Omental fat pad (tissue), 4 donors: ENCODE data around the gene RASGRP4. TPM values are rescaled to one million over a fixed set of nuclear protein-coding genes. Genes with fewer than 3 reads are reported as not detected.

ENCODE experiments used
- ATAC-seq: fragments of 150-250 bp; one replicate; pipeline ENCODE4 v1.9.1; 2016; ENCODE audit warnings: mild to moderate bottlenecking, moderate library complexity; ENCODE audit not compliant: low FRiP score
- DNase-seq: peaks from one replicate; pipeline ENCODE4 v3.0.0-alpha.2; 2019; ENCODE audit warnings: low spot score
- total RNA-seq, 4 donors: library from RNA; depleted of rRNA; stranded (reverse); fragments of >200 nt; gene quantifications; one replicate each; pipeline ENCODE4 v1.1.0, GENCODE V29; 2016
- TF ChIP-seq, protein P1 (sequence below), 3 donors: fragments of 450-650 bp; IDR thresholded peaks; one replicate each; pipeline ENCODE4 v1.5.1; 2016 to 2017; ENCODE audit warnings: antibody characterized with exemption in 3 of 3, mild to moderate bottlenecking in 3 of 3, moderate library complexity in 2 of 3

The RASGRP4 gene
- total RNA-seq, 4 donors from 2014 or later = 5.8 to 27.6 (median 8.9) TPM

DNA sequence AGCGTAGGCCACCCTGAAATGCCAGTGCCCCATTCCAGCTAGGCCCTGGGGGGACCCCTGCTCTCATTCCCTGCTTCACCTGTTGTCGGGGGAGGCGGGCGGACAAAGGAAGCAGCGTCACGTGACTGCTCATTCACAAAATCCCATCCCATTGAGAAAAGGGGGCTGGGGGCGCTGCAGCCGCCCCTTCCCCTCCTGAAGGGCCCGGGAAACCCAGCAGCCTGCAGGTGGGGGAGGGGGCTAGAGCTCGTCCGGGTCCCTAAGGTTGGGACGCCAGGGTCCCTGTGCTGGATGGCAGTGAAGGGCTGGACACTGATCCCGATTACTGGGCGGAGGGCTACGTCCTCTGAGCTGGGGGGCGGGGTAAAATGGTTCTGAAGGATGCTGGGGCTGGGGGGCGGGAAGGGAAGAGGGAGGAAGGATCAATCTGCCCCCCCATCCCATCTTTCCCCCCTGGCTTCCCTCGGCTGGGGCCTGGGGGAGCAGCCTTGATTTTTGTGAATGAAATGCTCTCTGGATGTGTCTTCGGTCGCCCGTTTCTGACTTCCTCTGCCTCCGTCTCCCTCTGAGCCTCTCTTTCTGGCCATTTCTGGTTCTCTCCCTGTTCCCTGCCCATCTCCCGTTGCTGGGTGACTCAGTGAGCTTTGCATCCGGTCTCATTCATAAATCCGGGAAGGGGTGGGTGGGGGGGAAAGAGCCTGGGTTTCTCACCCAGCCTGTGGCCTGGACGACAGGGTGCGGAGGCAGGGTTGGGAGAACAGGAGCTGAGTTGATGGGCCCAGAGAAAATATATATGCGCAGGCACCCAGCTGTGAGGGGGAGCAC, 36.7 kb downstream of the RASGRP4 start:
- DNase-seq (no peak), ATAC-seq (no peak)
- TF ChIP-seq, protein P1, sequence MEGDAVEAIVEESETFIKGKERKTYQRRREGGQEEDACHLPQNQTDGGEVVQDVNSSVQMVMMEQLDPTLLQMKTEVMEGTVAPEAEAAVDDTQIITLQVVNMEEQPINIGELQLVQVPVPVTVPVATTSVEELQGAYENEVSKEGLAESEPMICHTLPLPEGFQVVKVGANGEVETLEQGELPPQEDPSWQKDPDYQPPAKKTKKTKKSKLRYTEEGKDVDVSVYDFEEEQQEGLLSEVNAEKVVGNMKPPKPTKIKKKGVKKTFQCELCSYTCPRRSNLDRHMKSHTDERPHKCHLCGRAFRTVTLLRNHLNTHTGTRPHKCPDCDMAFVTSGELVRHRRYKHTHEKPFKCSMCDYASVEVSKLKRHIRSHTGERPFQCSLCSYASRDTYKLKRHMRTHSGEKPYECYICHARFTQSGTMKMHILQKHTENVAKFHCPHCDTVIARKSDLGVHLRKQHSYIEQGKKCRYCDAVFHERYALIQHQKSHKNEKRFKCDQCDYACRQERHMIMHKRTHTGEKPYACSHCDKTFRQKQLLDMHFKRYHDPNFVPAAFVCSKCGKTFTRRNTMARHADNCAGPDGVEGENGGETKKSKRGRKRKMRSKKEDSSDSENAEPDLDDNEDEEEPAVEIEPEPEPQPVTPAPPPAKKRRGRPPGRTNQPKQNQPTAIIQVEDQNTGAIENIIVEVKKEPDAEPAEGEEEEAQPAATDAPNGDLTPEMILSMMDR (IDR thresholded peaks at IDR 0.05) = no peak

DNA sequence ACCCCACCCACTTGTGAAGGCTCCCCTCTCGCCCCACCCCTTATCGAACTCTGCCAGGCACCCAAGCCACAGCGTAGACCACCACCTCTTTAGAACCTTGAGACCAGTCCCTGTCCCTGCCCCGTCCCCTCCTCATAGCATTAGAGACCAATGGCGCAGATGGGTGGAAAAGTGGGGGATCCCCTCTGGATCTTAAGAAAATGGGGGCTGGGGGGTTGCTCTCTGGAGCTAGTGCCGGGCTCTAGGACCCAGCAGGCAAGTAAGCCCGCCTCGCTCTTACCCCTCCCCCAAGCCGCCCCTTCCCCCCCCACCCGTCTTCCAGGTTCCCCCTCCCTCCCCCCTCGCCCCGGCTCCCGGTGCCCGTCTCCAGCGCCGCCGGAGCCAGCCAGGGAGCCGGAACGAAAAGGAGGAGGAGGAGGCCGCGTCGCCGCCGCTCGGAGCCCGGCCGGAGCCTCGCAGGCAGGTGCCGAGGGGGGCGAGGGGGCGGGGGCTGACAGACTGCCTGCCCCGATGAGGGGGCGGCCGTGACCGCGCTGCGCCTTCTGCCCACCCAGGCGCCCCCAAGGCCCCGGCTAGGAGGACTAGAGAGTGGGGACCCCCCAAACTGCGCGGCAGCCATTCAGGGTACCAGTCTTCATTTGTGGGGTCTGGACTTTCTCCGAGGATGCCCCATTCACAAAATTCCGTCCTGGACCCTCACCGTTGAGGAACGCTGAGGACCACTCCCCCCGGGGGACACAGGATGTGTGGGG, 37.5 kb downstream of the RASGRP4 start, which contains the start of gene SPRED3:
Gene SPRED3 (plus strand): TSS at position 349 of the 752 bp plus-strand sequence. CDS start 1,606 bp downstream, outside the sequence.
- DNase-seq = no peak
- TF ChIP-seq, protein P1 (IDR thresholded peaks at IDR 0.05) = no peak
- ATAC-seq = peak; percentile 6

DNA sequence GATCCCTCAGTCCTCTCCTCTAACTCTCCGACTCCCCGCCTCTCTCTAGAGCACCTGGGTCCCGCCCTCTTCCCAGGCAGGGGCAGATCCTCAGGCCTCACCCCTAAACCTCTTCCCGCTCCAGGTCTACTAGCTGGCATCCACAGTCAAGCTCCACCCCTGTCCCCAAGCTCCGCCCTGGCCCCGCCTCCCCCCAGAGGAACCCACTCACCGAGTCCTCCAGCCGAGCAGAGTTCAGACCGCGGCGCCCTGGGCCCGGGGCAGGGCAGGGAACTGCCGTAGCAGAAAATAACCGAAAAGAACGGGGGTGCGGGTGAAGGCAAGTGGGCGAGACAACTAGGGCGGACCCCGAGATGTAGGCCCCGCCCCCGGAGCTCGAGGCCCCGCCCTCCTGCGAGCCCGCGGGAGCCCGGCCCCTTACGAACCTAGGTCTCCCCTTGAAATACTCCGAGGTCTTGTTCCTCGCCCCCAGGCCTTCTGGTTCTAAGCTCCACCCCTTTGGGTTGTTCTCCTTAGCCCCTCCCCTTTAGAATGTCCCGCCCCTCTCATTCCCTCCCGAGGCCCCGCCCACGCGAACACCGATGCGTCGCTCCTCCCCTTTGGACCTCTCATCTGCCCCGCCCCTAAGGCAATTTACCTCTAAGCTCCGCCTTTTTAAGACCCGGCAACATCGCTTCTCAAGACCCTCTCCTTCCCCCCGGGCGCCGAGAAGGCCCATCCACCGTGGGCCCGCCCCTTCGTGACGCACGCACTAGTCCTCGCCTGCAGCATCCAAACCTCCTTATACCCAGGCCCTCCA, 38.3 kb downstream of the RASGRP4 start, which contains the start of gene GGN:
Gene GGN (minus strand): TSS at position 485 of the 799 bp plus-strand sequence. CDS start 773 bp downstream, outside the sequence.
- DNase-seq (peak; percentile 53), ATAC-seq (peak; percentile 49)
- TF ChIP-seq, protein P1 (IDR thresholded peaks at IDR 0.05) = no peak

DNA sequence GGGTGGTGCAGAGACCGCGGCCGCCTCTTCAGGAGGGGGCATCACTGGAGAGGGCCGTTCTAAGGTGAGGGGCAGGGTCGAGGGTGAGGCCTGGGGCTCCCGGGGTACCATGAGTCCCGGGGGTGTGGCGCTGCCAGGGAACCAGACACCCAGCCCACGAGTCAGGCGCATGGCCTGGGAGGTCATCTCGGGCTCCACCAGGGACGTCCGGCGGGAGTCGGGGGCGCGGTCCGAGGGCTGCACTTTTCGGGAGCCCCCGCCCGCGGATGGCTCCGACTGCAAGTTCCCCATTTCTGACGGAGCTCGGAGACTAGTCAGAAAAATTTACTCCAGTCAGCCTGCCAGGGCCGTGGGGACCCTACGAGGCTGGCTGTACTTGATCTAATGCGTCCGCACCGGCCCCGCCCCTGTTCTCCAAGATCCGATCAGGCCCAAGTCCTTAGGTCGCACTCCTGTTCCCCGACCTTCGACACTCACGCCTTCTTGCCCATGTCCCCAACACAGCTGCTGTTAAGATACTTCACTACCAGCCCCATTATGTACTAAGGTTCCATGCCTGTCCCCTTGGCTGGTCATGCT, 39.0 kb downstream of the RASGRP4 start:
- DNase-seq = no peak
- ATAC-seq = no peak

DNA sequence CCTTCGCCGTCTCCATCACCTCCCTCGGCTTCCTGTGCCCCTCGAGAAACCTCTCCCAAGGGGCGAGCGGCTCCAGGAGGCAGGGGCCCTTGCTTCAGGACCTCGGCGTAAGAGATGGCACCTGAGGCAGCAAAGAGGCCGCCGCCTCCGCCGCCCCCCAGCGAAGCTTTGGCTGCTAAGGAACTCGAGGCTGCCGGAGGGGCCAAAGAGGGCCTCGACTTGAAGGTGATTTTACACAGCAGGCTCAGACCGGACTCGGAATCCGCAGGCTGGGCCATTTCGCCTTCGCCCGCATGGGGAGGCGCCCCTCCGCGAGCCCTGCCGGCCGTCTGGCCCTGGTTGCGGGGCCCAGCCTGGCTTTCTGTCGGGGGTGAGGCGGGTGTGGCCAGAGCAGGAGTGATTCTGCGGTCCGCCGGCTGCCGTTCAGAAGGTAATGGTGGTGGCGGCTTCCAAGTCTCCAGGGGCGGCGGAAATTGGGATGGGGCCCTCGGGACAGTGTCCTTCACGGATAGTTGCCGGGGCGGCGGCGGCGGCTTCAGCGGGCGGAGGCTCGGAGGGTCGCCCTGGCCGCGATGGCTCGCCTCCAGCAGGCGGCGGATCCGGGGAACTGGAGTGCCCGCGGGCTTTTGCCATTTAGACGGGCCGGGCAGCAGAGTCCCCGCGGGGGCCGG, 39.6 kb downstream of the RASGRP4 start:
- DNase-seq (no peak), ATAC-seq (no peak)
- TF ChIP-seq, protein P1 (IDR thresholded peaks at IDR 0.05) = no peak

More for the DNA sequence above, 39.0 kb downstream of the RASGRP4 start:
- TF ChIP-seq, protein P1 (IDR thresholded peaks at IDR 0.05) = no peak

DNA sequence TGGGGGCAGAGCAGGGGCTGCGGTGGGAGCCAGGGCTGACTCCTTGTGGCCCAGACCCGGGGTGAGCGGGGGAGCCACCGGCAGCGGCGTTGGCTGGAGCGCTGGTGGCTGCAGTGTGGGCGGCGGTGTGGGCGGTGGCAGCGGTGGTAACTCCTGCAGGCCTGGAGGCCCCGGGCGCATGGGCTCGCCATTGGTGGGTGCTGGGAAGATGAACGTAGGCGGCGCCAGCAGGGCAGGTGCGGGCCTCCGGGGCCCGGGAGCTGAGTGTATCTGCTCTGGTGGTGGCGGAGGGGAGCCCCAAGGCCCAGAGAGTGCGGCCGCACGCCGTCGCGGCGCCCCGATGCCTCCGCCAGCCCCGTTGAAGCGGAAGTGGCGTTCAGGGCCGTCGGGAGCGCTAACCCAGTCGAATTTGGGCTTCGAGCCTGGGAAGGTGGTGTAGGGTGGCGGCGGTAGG, 40.2 kb downstream of the RASGRP4 start:
- TF ChIP-seq, protein P1 (IDR thresholded peaks at IDR 0.05) = no peak
- ATAC-seq (no peak), DNase-seq (no peak)
